ENCODE data around the gene TCEA2. TPM values are rescaled to one million over a fixed set of nuclear protein-coding genes. Genes with fewer than 3 reads are reported as not detected.

Gene TCEA2
- total RNA-seq, 2 experiments from 2014 or later, result 36.4 to 71.2 TPM

DNA sequence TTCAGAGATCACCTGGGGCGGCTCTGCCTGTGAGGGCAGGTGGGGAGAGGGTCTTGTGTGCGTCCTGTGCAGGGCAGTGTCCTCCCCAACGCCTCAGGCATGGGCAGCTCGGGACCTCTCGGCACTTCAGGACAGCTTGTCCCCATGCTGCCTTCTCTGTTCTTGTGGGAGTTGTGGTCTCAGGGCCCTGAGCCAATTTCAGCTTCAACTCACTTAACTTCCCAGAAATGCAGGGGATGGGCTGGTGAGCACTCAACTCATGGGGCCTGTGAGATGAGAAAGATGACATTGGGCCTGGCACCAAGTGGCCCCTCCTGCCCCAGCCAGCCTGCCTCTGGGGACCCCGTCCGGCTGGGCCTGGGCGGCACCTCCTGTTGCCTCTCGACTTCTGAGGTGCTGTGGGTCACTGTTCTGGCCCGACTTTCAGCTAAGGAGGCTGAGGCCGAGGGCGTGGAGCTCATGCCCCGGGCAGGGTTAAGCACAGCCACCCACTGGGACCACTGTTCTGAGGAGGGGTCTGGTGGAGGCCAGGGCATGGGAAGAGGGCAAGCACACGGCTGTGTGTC is 9.6 kb downstream of the TCEA2 start:
- ChIA-PET CTCF (ENCODE audit: unreplicated experiment) (no interaction called here), POLR2A (no interaction called here)
- H4K20me1 ChIP-seq (ENCODE audit: insufficient read depth, low read length), result no peaks in the 10 kb centered on the region
- no peak overlapping the region for H3K27ac ChIP-seq (ENCODE audit: low read depth, low read length, poor library complexity, severe bottlenecking)
- intact Hi-C loops (cut with micrococcal nuclease; ENCODE audit: unreplicated experiment), result no loop called here
- DNase-seq (ENCODE audit: low spot score), result no peak
- H2AFZ ChIP-seq (ENCODE audit: low read length), result no peak overlapping the region
- TF ChIP-seq, protein P1, sequence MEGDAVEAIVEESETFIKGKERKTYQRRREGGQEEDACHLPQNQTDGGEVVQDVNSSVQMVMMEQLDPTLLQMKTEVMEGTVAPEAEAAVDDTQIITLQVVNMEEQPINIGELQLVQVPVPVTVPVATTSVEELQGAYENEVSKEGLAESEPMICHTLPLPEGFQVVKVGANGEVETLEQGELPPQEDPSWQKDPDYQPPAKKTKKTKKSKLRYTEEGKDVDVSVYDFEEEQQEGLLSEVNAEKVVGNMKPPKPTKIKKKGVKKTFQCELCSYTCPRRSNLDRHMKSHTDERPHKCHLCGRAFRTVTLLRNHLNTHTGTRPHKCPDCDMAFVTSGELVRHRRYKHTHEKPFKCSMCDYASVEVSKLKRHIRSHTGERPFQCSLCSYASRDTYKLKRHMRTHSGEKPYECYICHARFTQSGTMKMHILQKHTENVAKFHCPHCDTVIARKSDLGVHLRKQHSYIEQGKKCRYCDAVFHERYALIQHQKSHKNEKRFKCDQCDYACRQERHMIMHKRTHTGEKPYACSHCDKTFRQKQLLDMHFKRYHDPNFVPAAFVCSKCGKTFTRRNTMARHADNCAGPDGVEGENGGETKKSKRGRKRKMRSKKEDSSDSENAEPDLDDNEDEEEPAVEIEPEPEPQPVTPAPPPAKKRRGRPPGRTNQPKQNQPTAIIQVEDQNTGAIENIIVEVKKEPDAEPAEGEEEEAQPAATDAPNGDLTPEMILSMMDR (conservative IDR thresholded peaks at IDR 0.05; ENCODE audit: low read length), result no peak
- TF ChIP-seq EZH2phosphoT487 (IDR thresholded peaks at IDR 0.05; ENCODE audit: borderline replicate concordance, low read depth, low read length), result no peak
- no peak overlapping the region for H3K4me2 ChIP-seq (ENCODE audit: low read length)
- H3K36me3 ChIP-seq (ENCODE audit: insufficient read depth, low read length), result peaks cover 43% of the 10 kb centered on the region; the same call in 1 of the 2 replicates
- H3K4me3 ChIP-seq (ENCODE audit: low read depth, low read length, poor library complexity, severe bottlenecking), result no peak overlapping the region
- peaks cover 24% of the 10 kb centered on the region for H3K4me1 ChIP-seq (ENCODE audit: insufficient read depth, low read length, poor library complexity, severe bottlenecking)
- BruUV-seq (replicated peaks), result no TSS peak
- H3K79me2 ChIP-seq (ENCODE audit: insufficient read depth, low read depth, low read length), result peaks cover 6% of the 10 kb centered on the region; the same call in 1 of the 2 replicates
- no peaks in the 10 kb centered on the region for H3K9me2 ChIP-seq (ENCODE audit: insufficient read depth, low read length)
- H3K9me3 ChIP-seq (ENCODE audit: low read length), result no peaks in the 10 kb centered on the region

DNA sequence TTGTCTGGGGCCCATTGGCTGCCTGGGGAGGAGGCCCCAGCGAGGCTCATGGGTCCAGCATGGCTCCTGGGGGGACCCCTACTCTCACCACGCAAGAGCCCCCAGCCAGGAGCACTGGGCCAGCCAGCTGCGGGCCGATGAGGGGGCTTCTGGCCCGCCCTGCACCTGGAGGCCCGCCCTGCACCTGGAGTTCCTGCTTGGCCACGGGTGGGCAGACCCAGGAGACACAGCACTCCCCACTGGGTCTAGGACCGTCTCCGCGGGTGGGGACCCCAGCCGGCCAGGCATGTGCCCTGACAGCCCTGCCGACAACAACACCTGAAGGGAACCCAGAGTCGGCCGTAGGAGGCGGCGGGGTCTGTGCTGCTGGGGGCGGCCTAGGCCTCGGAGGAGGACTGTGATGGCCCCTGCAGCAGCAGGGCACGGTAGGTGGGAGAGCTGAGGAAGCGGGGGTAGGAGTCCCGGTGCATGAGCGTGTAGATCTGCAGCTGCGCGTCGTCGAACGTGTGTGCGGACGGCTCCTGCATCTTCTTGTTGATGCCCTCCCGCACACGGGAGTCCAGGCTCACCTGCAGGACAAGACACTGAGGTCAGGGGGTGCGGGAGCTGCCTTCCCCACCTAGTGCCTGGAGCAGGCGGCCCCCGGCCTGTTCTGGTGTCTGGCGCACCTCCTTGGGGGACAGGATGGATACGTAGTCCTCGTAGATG is 10.6 kb downstream of the TCEA2 start:
- Histone ChIP-seq H3K4me3 (ENCODE audit: low read depth, low read length, poor library complexity, severe bottlenecking) (no peak overlapping the region), H3K27ac (ENCODE audit: low read depth, low read length, poor library complexity, severe bottlenecking) (no peak overlapping the region), H3K9me2 (ENCODE audit: insufficient read depth, low read length) (no peaks in the 10 kb centered on the region), H3K79me2 (ENCODE audit: insufficient read depth, low read depth, low read length) (peaks cover 8% of the 10 kb centered on the region; the same call in 1 of the 2 replicates), H3K4me2 (ENCODE audit: low read length) (no peak overlapping the region), H3K4me1 (ENCODE audit: insufficient read depth, low read length, poor library complexity, severe bottlenecking) (peaks cover 33% of the 10 kb centered on the region), H3K36me3 (ENCODE audit: insufficient read depth, low read length) (peaks cover 43% of the 10 kb centered on the region; the same call in 1 of the 2 replicates), H2AFZ (ENCODE audit: low read length) (no peak overlapping the region), H3K9me3 (ENCODE audit: low read length) (no peaks in the 10 kb centered on the region), H4K20me1 (ENCODE audit: insufficient read depth, low read length) (no peaks in the 10 kb centered on the region)
- no TSS peak for BruUV-seq (replicated peaks)
- ChIA-PET CTCF (ENCODE audit: unreplicated experiment) (no interaction called here), POLR2A (no interaction called here)
- intact Hi-C loops (cut with micrococcal nuclease; ENCODE audit: unreplicated experiment), result no loop called here
- no peak for DNase-seq (ENCODE audit: low spot score)
- TF ChIP-seq, protein P1 (conservative IDR thresholded peaks at IDR 0.05; ENCODE audit: low read length), result no peak
- TF ChIP-seq EZH2phosphoT487 (IDR thresholded peaks at IDR 0.05; ENCODE audit: borderline replicate concordance, low read depth, low read length), result no peak
